Amniotic stem cell (primary cell): ENCODE measurements around the gene PRPF18.

Source experiments
- DNase-seq: peaks from one replicate; lab custom pipeline; 2025; lab: John Stamatoyannopoulos, UW

The PRPF18 gene

DNA sequence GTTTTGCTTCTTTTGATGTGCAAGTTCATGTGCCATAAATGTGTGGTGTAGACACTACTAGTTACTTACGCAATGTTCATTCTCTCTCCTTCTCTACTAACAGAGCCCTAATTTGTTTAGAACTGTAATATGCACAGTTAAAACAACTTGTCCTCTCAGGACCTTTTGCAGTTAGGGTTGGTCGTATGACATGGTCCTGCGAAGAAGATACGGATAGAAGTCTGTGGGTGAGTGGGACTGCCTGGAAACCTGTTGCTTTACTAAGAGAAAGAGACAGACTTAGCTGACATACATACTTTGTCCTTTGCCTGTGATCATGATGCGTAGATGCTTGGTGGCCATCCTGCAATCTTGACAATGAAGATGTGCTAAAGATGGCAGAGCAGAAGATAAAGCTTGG, 51.1 kb downstream of the PRPF18 start:
- DNase-seq = no peak

DNA sequence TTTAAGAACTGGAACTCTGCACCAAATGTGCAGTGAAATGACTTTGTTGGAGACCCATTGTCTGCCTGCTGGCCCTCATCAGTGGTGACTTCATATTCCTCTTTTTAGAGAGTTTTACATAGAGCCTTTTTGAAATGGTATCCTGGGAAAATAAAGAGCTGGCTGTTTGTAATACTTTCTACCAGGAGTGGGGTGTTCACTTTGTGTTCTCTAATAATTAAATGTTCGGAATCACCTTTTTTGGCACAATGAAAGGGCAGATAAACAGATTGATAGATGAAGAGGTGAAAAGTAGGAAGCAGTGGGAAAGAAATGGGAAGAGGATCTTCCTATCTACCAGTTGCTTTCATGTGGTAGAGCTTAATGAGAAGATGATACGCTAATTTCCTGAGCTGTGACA, 55.5 kb downstream of the PRPF18 start:
- no peak for DNase-seq

DNA sequence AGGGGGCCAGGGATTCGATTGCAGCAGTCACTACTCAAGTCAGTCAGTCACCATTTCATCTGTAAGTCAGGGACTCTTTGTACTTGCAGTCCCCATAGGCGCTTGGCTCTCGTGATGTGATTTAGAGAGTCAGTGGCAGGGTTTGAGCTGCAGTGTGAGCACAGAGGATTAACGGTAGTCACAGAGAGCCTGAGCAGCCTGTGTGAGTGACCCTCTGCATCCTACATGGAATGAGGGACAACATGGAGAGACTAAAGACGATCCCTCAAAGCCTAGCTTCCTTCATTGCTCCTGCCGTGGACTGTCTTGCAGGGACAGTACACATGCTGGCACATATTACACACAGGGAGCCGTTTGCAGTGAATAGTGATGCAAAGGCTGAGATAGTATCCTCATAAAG, 56.3 kb downstream of the PRPF18 start:
- no peak for DNase-seq

DNA sequence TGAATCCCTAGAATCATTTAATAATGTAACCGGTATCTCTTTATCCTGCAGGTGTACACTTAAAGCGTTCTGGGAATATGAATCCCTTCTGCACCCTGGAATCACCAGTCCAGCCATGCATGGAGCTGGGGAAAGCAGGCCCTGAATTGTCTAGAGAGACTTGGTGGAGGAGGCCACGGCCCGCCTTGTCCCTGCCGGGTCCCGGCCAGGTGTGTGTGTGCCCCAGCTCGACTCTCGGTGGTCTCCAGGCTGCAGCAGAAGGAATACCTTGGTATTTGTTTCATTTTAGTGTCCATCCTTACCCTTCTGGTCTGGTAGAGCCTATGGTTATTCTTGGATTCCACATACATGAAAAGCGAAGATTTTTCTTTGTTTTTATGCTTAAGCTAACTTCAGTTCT, 58.1 kb downstream of the PRPF18 start:
- no peak for DNase-seq

DNA sequence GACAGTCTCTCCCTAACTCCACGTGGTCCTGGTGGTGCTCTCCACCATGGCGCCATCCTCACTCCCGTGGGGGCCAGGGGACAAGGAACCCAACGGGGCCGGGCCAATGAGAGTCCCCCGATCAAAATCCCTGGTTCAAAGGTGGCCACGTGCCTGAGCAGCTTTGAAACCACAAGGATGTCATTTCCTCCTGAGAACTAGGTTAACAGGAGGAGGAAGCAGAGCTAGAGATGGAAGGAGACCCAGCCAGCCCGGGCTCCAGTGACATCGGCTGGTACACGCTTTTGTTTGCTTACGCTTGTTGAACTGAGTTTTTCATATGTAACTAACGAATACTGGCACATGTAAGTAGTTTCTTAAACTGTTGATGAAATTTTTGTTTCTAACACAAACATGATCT, 61.7 kb downstream of the PRPF18 start:
- no peak for DNase-seq

DNA sequence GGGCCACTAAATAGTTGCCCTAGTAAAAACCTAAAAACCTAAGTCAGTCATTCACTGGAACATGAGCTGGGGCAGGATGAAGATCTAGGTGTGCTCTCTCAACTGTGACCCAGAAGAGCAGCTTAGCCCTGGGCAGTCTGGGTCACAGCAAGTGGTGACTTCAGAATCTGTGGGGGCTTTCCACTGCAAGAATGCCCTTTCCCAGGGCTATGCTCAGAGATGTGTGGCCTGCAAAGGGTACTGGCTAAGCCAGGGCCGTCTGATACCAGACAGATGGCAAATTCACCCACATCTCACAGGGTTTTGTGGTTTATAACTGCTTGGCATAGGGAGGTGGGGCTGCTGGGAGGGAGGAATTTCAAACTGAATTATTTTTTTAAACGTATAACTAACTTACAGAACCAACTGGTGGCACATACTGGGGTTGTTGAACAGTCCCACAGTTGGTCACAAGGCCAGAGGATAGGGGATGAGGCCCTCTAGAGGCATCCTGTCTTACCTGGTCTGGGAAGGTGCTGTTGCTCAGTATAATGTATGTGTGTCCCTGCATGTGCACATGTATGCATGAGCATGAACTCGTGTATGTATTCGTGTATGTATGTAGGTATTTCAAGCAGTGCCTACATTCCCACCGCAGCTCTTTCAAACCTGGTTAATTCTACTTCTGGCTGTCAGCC, 63.2 kb downstream of the PRPF18 start:
- DNase-seq = no peak

DNA sequence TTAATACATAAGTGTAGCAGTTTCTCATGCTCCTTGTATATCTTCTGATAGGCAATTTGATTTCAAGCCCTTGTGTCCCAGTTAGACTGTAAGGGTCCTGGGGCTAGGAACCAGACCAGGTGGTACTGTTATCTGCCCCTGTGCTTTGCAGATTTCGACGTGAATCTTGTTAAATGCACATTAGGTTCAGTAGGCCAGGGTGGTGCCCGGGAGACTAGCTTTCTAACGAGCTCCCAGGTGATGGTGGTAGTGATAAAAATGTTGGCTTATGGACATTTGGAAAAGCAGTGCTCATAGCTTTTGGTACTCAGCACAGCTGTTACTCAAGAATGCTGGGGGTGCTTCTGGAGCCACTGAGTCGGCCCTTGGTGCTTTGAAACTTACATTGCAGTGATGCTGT, 64.2 kb downstream of the PRPF18 start:
- no peak for DNase-seq

DNA sequence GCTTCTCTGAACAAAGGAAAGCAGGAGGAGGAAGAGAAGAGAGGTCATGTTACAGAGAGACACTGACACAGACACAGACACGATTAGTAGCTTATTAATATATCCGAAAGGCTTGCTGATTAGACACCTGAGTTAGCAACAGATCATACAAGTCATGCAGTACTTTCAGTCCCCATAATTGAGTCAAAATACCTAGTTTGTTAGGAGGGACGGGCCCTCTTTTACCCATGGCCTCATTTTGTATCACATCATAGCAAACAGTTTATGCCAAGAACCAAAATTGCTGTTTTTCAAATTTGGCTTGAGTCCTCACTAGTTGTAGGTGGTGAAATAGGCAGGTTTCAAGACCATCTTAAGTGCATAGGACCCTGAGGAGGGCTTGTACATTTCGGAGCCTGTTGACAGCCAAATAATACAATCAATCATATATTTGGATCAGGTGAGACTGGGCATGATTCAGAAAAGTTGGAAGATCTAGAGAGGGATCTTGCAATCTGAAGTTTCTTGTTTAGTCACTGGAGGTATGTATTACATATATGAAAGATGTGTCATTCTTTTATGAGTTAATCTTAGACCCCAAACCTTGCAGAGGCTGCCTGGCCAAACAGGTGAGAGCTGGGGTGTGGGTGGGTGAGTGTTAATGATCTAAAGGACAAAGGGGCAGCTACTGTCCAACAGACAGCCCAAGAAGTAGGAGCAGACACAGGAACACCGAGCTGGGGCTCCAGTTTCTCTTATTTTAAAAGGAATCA, 65.4 kb downstream of the PRPF18 start:
- DNase-seq = no peak

DNA sequence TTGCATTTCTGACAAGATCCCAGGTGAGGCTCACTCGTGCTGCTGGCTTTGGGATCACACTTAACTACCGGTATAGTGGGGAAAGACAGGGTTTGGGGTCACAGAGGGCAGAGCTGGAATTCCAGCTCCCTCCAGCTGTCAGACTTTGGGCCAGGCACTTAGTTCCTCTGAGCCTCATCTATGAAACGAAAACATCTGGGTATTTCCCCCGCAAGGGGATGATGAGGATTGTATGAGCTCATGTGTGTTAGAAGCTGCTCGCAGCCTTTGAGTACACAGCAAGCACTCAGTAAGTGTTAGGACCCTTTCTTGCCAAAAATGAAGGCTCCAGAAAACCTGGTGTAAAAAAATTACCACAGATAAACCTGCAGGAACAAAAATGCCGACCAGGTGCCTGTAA, 66.1 kb downstream of the PRPF18 start:
- no peak for DNase-seq

DNA sequence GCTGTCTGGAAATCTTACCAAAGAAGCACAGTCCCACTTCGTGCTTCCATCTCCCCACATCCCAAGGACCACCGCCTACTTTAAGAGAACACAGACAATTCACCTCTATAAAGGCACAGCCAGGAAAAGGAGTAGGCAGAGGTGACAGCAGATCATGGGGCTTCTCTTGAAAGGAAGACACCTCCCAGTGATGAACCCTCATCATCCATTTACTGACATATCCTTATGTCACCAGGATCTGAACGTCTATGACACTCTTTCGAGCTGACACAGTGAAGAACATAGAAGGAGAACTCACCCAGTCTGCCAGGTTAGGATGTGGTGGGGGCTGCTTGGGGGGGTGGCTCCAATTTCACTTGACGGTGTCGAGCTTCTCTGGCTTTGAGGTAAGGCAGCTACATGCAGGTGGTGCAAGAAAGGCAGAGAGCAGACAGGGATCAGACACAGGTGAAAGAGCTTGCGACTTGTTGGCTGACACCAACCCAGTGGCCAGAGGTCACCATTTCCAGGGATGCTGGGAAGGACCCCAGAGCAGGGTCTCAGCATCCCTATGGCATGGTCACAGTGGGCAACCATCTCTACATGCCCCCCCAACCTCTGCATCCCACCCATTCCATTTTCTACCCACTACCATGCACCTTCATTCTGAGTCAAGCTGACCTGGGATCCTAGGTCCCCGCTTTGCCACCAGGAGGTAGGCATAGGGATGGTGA, 67.5 kb downstream of the PRPF18 start:
- no peak for DNase-seq

DNA sequence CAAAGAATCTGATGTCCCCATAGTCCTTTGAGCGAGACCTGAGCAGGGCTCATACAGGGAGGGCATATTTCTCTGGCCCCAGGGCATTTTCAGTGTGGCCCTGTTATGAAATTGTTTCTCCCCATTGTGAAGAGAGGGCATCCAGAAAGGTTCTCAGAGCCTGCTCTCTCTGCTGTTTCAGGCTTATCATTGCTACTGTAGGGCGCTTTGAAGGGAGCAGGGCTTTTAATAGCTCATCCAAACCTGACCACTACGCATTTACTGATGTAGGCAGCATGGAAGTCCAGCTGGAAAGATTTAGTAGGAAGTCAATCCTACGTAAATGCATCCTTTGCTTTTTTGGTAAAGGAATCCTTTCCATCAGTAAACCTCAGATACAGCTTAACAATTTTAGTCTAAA, 68.1 kb downstream of the PRPF18 start:
- no peak for DNase-seq

DNA sequence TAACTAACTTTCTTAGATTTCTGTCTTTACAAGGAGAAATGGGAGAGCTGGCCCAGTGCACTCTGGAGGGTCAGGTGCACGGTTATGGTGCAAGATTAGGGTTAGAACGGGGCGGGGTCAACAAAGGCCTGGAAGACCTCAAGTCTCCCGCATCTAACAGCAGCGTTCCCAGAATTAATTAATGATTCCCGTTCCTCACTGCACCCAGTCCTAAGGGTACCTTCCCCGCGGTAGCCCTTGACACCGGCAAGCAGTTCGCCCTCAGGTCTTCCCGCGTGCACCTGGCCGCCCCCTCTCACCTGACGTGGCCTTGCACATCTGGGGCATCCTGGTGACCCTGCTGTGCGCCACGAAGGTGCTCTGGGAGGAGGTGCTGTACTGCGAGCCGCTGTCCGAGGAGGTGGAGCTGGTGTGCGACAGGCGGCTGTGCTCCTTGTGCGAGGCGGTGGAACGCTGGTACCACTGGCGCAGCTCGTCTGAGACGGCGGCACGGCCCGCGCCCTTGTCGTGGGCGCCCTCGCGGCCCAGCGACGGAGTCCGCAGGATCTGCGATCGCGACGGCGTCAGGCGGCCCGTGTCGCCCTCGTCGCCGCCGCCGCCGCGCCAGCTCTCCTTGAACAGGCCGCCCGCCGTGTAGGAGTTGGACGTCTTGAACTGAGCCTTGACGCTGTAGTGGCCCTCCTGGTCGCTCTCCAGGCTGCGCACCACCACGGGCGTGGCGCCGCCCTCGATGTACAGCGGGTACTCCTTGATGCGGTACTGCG, 69.8 kb downstream of the PRPF18 start:
- DNase-seq = no peak

DNA sequence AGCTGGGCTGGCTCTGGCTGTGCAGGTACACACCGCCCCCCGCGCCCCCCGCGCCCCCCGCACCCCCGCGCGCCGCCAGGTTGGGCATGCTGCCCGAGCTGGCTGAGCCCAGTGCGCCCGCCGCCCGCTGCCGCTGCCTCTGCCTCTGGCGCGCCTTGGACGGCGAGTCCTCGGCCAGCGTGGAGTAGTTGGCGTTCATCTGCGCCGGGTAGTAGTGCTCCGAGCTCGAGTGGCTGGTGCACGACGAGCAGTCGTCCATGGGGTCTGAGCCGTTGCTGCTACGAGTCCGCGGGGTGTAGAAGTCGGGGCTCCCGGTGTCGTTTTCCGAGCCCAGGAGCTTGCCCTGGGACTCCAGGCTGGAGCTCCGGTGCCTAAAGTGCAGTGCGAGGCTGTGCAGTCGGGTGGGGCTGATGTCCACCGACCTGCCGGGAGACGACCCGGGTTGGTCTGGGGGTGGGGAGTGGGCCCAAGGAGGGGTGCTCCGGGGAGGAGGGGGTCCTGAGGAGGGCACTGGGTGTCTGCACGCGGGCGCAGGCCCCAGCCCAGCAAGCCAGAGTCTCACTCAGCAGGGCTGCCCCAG, 70.4 kb downstream of the PRPF18 start:
- no peak for DNase-seq

DNA sequence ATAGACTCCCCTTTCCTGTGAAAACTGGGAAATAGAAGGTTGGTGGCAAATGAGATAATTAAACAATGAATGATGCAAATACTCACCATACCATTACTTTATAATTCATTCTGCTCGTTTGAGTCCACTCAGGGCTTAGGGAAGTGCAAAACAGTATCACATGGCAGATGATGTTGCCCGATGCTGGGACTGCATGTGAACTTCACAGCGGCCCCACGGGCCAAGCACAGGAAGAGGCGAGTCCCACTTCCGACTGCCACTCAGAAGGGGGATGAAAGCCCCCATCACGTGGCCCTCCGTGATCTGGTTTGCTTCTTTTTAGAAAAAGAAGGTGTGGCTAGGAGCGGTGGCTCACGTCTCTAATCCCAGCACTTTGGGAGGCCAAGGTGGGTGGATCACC, 71.5 kb downstream of the PRPF18 start:
- no peak for DNase-seq

DNA sequence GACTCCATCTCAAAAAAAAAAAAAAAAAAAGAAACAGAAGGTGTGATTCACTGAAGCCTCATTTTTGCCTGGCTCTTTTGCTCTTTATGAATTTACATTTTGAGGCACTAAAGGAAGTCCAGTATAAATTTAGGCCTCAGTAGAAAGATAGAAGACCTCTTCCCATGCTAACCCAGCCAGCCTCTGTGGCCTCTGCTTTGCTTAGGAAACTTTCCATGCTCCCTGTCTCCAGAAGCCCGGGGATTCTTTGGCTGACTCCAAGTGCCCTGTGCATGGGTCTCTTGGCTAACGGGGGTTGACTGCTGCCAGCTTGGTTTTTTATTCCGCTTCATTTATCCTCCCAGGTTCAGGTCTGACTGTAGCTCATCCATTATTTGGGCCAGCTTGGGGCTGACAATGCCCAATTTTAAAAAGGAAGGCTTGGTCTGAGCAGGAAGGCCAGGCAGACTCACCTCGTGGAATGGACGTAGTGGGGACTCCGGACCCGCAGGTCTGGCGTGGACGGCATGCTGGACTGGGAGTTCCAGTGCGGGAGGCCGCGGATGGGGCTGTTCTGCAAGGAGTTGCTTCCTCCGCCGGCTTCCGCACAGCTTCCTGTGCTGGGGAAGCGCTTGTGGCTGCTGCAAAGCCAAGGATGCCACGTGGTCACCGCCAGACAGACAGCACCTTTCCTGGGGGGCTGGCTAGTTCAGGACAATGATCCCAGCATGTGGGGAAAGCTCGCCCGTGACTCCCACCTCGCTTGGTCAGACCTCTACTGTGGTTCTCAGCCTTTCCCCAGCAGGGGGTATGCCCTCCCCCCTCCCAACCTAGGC, 72.3 kb downstream of the PRPF18 start:
- no peak for DNase-seq

DNA sequence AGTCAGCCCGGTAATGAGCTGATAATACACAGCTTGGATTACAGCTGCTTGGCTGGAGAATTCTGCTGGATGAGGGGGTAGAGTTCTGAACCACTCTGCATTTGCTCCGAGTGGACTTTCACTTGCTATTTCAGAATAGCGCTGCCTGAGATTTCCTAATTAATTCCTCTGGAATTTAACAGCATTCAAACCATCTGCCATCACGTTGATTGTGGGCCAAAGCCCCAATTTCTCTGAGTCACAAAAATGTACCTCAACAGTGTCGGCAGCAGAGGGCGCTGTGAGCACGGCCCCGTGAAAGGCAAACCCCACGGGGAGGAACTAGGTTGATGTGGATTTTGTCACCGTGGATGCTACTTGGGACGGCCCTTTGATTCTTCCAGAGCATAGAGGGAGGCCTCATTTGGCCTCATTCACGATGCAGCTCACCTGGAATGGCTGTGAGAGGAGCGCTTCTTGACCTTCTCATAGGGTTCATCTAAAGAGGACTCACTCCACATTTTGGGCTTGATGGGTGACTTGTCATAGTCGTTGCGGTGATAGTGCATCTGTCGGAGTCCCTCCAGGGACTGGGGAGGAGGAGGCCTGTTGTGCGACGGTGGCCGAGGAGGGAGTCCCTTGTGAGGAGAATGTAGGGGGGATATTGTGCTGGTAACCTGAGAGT, 73.3 kb downstream of the PRPF18 start:
- no peak for DNase-seq

DNA sequence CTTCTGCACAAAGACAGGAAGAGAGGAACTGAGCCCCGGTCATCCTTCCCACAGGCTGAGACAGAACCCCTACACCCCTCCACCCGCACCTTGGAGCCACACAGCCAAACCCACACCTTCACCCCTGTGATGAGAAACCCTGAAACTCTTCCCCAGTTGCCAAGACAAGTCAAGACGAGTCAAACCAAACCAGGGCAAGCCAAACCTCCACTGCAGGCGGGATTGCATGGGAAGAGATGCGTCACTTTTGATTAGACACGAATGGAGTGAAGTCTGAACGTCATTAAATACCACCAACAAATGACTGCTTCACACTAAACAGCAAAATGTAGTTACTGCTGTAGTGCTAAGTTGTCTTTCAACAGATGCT, 73.8 kb downstream of the PRPF18 start:
- no peak for DNase-seq

DNA sequence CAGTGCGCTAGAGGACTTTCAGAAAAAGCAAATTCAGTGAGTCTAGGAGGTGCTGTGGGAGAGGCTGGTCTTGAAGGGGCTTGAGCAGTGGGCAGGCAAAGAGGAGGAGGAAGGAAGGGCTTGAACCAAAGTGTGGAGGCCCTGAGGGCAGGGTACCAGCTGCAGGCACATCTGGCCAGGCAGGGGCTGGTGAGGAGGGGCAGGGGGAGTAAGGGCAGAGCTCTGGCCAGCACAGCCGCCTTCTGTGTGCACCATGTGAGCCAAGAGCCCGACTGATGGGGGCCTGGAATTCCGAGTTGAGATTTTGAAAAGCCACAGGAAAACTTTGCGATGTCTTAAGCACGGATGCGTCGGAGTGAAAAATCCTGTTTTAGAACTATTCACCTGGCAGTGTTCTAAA, 74.5 kb downstream of the PRPF18 start:
- DNase-seq = no peak

DNA sequence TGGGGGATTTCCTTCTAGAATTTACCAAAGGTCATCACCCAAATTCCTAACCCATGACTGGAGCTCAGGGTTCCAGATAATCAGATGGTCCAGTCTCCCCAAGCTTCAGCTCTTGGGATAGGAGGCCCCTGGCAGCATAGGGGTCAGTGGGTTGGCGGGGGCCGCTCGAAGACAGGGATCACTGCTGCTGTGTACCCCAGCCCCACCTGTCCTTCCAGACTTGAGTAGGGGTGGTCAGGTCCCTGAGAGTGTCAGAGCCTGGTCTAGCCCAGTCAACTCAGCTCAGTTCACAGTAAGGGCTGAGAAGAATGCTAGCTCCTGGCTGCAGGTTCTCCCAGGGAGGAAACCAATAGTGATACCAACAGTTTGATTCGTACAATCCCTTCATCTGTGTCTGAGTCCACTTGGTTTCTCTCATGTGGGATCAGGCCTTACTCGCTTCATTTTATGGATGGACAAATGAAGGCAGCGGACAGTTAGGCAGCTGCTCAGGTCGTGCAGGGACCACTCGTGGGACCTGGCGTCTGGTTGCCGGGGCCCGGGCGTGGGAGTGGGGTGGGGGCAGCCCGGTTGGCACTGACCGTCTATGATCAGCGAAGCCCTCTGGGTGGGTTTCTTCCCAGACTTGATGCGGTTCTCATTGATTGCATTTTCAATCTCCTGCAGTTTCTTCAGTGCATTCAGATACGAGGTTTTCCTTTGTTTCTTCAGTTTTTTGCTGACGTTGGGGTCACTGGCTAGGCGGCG, 78.9 kb downstream of the PRPF18 start:
- no peak for DNase-seq

DNA sequence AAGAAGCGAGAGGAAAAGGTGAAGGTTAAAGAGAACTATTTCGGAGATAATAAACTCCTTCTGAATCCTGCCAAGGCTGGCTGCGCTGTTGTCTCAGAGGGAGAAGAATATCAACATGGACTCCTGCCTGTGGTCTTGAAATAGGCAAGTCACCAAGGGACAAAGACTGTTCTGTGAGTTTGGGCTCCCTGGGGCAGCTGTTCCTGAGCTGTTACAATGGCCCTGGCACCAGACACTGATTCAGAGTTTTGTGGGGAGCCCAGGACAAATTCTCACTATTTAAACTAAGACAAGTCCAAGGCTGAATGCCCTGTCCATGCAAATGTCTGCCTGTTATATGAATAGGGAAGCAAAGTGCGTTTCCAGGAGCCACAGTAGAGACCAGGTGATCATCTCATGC, 81.4 kb downstream of the PRPF18 start:
- no peak for DNase-seq
